H54 (cell line): ENCODE results near the gene OPCML.

Experiments used
- DNase-seq: peaks from one replicate; pipeline ENCODE4 v3.0.0; 2011; ENCODE audit warnings: low spot score, mixed read lengths; ENCODE audit not compliant: insufficient read length
- FAIRE-seq: peaks from 3 replicates; lab custom pipeline; 2011; peaks lifted over from hg19 to GRCh38; lab: Jason Lieb, UNC
- POLR2A ChIP-seq: IDR thresholded peaks from 2 replicates; pipeline ENCODE4 v1.6.1; 2011; ENCODE audit warnings: low read depth, mild to moderate bottlenecking, low read length

The OPCML gene

DNA sequence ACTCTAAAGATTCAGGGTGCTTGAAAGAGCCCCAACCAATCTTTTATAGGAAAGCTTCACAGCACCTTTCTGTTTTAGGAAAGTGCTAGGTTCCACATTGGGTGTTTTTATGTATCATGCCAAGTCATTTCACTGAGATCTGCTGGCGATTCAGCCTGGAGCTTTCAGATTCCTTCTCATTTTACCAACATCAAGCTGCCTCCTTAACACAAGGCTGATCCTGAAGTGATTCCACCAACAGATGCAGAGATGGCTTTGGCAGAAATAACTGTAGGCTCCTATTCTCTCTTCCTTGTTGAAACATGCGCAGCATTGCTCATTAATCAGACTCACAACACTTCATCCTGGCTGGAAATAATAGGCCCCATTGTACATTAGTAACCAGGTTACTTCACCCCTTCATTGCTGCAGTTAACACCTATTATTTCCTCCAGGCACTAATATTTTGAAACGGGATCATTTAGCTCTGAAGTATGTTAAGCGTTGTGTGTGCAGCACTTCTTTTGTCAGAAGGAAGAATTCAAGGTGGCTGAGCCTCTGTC, 89.0 kb downstream of the OPCML start:
- DNase-seq = no peak
- no peak for FAIRE-seq
- no peak for TF ChIP-seq POLR2A

DNA sequence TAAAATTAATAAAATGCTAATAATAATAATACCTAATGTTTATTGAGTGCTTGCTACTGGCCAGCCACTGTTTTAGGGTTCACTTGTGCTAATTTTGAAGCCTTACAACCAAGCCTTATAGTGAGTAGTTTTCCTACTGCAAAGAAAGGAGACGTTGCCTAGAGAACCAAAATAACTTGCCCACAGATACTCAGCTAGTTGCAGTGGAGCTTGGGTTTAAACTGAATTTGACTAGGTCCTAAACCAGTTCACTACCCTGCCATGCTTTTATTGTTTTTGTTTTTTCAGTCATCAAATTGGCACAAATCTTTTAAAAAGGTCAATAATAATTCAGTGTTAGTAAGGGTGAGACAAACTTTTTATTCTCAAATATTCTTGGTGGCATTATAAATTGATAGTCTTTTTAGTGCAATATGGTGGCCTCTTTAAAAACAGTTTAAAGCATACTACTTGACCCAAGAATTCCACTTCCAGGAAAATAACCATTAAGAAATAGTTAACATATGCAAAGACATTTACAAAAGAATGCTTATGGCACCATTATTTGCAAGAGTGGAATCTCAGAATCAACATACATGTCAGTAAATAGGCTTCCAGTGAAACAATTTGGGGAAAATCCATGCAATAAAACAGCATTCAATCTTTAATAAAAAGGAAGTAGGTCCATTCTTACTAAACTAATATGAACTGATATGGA, 90.2 kb downstream of the OPCML start:
- no peak for TF ChIP-seq POLR2A
- DNase-seq (no peak), FAIRE-seq (no peak)

DNA sequence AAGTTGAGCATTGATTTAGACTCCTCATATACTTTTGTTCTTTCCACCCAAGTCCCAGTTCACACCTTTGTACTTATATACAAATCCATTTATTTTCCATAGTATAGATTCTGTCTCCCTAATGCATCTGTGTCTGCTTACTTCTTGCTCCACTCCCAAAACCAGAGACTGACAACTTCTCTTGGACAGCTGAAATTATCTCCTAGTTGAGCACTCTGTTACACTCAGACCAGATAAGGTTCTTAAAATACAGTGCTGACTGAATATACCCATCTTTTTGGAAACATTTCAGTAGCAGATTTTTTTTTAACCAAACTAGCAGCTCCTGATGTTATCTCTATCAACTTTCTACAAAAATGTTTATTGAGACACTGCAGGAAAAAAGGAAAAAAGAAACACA, 106.3 kb downstream of the OPCML start:
- no peak for TF ChIP-seq POLR2A
- no peak for FAIRE-seq
- no peak for DNase-seq

DNA sequence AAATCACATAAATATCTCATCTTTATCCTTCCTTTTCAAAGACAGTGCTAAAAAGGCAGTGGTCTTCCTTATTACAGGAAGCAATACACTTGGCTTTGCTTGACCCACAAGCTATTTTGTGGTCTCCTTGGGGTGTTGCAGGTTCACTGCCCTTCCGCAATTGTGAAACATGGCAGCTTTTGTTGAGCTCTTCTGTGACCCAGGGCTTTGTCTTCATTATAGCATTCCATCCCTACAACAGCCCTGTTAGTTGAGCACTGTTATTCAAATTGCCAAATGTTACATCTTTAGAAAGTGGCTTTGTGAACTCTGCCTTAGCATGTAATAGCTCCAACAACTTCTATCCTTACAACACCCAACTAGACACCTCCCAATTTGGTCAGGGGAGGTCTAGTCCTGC, 107.1 kb downstream of the OPCML start:
- DNase-seq (no peak), FAIRE-seq (no peak)
- TF ChIP-seq POLR2A = no peak

DNA sequence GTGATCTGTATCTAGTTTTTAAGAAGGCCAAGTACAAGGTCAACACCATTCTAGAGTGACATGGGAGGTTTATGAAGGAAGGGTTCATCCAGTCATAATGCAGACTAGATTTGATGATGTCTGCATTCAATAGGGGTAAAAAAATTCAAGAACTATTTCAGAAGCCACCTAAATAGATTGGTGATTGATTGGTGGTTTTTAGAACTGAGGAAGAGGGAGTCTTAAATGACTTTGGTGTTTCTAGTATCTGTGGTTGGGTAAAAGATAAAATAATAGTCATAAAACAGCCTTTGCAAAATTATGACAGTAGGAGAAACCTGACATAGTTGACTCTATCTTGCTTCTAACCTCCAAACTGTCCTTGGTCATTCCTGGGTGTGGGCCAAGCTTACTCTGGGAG, 114.1 kb downstream of the OPCML start:
- no peak for TF ChIP-seq POLR2A
- DNase-seq (no peak), FAIRE-seq (no peak)

DNA sequence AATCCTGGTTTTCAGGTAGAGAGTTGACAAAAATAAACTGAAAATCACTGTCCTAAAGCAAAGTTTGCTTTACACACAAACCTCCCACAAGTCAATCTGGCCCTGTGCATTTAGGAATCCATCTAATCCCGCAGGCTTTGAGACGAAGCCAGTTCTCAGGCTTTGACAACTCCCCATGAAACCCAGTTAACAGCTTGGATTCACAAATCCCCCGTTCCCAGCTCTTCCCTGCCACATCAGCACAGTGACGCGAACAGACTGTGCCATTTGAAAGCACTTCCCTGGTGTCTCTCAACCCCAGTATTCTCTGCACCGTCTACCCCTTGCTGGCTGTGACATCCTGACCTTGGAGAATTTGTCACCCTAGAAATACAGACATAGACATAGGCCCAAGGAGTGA, 117.8 kb downstream of the OPCML start:
- DNase-seq (no peak), FAIRE-seq (no peak)
- no peak for TF ChIP-seq POLR2A

DNA sequence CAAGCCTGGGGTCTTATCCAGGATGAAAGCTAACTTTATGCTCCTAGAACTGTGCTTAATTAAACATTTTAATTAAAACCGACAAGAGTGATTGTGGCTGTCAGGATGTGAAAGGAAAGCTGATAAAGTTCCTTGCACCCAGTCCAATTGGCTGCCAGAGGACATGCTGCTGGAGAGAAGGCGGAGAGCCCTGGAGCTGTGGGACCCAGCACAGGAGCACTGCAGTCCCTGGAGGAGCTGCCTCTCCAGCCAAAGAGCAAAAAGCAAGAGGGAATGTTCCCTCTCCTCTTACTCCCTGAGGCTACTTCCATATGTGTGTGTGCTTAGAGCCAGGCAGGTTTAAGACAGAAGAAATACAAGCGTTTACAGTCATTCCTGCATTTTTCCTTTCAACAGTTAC, 118.6 kb downstream of the OPCML start:
- no peak for FAIRE-seq
- DNase-seq = no peak
- TF ChIP-seq POLR2A = no peak

DNA sequence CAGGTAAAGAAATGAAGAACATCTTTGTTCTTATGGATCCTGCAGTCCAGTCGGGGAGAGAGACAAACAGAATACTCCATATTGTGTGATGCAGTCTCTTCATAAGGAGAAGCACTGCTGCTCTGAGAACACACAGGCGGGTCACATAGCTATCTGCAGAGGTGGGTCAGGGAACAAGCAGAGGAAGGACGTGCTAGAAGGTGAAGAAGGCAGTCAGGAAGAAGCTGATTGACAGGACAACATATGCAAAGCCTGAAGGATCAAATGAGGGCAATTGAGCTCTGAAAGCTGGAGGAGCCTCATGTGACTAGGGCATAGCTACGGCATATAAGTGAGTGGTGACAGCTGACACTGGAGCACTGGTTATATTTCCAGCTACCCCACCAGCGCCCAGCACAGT, 122.5 kb downstream of the OPCML start:
- TF ChIP-seq POLR2A = no peak
- FAIRE-seq = no peak
- no peak for DNase-seq

DNA sequence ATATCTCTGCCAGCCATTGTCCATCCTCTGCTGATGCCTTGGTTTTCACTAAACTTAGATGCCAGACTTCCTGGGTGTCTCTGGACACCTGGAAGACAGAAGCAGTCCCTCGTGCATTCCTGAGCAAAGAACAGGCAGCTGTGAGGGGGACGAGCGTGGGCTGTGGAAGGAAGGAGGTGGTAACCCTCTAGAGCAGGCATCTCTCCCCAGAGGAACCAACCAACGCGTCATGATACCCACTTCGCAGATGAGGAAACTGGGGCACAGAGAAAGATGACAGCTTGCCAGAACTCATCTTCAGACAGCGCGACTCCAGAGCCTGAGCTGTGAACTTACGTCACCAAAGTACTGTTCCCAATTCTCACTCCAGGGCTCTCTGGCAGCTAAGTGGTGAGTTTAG, 123.4 kb downstream of the OPCML start:
- no peak for FAIRE-seq

DNA sequence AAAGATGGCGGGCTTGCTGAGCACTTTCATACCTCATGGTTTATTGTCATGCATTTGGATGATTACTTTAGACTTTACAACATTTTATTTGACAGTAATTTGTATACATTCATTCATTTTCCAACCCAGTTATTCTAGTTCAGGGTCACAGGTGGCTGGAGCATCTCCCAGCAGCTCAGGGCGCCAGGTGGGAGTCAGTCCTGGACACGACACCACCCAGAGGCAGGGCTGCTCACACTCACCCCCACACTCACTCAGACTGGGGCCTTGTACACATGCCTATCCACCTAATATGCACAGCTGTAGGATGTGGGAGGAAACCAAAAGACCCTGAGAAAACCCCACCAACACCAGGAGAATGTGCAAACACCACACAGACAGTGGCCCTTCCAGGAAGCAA, 123.9 kb downstream of the OPCML start:
- TF ChIP-seq POLR2A = no peak
- no peak for FAIRE-seq

More for the DNA sequence above, 123.4 kb downstream of the OPCML start:
- DNase-seq = no peak
- no peak for TF ChIP-seq POLR2A

DNA sequence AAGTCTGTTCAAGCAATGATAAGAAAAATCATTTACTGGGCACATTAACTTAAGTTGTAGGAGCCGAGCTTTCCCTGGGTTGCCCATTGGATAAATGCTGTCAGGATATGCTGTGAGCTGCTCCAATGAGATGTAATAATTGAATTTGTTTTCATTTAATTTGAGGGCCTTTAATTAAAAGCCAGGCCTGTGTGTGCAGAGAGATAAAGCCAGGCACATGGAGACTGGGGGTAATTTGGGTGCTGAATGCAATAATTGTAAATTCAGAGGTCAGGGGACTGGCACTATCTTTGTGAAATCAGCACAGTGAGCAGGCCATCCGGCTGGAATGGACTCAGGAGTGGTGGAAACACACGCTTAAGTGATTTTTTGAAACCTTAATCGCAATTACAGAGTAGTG, 125.8 kb downstream of the OPCML start:
- no peak for FAIRE-seq
- DNase-seq = no peak
- no peak for TF ChIP-seq POLR2A

More for the DNA sequence above, 123.9 kb downstream of the OPCML start:
- no peak for DNase-seq

DNA sequence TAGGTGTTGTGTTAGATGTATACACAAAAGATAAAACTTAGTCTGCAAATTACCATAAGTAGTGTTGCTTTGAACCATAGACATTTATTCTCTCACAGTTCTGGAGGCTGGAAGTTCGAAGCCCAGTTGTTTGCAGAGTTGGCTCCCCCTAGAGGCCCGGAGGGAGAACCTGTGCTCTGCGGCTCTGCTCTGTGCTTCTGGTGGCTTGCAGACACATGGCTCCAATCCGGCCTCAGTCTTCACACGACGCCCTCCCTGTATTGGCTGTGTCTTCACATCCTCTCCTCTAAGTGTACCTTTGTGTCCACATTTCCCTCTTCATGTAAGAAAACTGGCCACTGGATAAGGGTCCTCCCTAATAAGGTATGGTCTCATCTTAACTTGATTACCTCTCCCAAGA, 128.4 kb downstream of the OPCML start:
- TF ChIP-seq POLR2A = no peak
- FAIRE-seq = no peak
- DNase-seq = no peak

DNA sequence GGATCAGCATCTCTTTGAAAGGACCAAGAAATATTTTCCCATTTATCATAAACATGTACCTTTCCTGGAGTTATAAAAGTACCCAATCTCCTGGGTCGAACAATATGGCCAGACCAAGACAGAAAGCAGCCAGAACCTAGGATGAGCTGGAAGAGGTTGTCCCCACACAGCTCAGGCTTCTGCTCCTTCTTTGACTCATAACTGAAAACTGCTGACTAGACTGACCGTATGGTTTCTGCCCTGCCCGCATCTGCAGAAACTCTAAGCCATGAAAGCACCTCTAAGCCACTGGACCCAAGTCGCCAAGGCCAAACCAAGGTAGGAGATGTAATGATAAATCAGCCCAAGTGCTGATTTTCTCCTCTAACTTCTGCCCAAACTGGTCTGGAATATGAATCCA, 129.8 kb downstream of the OPCML start:
- no peak for FAIRE-seq
- DNase-seq = no peak
- no peak for TF ChIP-seq POLR2A

DNA sequence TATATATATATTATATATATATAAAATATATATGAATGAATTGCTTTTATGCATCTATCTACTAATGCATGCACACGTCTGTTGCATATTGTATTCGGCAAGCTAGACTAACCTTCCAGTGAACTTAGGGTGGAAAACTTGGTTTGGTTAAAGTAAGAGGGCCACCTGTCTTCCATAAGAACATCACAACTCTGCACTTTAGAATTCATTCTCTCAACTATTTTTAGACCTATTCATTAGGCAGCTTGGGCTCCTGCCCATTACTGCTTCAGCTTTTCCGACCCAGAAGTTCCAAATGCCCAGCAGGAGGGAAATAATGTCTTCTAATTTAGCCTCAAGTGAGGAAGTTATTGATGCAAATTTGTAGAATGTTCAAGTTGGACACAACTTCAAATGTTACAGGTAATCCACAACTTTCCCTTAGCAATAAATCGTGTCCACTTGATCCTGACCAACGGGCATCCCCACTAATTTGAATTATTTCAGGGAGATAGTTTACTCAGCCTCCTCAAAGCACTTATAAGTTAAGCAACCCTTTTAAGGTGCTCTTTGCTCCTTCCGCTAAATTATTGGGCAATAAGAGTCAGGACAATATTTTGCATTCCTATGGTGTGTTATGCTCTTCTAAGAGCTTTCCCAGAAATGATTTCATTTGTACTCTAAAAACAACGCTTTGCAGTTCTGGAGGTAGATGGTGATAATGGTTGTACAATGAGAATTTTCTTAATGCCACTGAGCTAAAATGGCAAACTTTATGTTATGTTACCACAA, 132.3 kb downstream of the OPCML start:
- FAIRE-seq = no peak
- TF ChIP-seq POLR2A = no peak
- no peak for DNase-seq
